Stimulated activated CD4-positive, alpha-beta T cell treated with anti-CD3 and anti-CD28 coated beads, Interleukin-1b, Interleukin-23, amount 100 ng/mL, for 48 hours (primary cell): Measurements from ENCODE around the gene GFRA1.

Source experiments
- DNase-seq: peaks from one replicate; pipeline ENCODE4 v3.0.0-alpha.2; 2020

The GFRA1 gene, protein sequence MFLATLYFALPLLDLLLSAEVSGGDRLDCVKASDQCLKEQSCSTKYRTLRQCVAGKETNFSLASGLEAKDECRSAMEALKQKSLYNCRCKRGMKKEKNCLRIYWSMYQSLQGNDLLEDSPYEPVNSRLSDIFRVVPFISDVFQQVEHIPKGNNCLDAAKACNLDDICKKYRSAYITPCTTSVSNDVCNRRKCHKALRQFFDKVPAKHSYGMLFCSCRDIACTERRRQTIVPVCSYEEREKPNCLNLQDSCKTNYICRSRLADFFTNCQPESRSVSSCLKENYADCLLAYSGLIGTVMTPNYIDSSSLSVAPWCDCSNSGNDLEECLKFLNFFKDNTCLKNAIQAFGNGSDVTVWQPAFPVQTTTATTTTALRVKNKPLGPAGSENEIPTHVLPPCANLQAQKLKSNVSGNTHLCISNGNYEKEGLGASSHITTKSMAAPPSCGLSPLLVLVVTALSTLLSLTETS

DNA sequence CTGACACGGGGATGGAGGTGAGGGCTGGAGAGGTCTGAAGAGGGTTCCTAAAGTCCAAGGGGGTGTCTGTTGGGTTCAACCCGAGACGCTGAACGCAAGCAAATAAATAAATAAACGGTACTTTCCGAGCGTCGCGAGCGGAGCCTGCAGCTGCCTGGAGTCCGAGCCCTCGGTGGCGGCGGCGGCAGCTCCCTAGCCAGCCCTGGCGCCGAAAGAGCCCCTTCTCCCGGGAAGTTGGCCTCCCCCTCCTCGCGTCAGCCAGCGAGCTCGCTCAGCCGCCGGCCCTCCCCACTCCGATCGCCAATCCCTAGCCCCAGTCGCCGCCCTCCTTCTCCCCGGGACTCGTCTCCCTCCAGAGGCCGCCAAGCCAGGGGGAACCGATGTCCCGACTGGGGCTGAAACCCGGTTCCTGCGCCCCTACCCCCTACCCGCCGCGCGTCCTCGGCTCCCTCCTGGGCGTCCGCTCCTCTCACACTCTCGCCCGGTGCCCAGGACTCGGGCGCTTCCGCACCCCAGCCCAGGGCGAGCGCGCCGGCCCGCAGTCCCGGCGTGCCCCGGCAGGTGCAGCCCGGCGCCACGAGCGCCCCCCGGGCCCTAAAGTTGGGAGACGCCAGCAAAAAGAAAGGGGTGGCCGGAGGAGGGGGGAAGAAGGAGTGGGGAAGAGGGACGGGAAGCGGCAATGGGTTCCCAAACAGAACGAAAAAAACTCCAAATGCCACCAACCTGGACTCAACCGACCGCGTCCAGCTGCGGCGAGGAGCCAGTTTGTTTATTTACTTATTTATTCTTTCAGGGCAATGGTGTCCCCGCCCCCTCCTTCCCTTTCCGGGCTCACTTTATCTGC is at the start of gene GFRA1:
TSS of gene GFRA1 (minus strand) at position 767 of the 844 bp plus-strand sequence. CDS start 1,177 bp downstream, outside the sequence.
- no peak for DNase-seq

DNA sequence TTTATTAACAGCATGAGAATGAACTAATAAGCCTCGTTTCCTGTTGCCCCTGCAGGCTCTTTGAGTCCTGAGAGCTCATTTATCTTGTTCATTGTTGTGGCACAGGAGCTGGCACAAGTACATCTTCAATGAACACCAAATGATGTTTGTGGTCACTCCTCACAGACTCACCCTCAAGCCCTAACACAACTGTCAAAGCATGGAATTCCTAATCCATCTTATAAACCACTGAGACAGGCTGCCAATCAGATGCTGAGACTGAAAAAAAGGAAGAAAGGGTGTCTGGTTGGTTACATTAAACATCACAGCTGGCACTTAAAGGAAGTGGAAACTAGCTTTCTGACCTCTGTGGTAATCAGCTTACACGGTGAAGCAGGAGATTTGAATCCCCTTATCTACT is 43.5 kb upstream of the GFRA1 start:
- no peak for DNase-seq

DNA sequence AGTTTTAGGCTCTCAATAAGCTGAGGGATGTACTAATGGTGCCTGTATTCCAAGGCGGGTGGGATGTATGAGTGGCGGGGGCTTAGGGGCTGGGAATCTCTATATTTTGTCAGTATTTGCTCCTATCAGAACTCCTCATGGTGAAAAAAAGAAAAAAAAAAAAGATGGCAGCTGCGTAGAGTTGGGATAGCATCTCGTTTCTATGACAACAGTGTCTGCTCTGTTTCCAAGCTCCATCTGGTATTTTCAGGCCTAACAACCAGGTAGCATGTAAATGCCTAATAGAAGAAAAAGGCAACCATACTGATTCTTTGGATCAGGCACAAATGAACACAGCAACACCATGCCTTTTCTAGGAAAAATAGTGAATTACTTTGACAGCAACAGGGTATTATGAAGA is 39.5 kb upstream of the GFRA1 start:
- DNase-seq = no peak

DNA sequence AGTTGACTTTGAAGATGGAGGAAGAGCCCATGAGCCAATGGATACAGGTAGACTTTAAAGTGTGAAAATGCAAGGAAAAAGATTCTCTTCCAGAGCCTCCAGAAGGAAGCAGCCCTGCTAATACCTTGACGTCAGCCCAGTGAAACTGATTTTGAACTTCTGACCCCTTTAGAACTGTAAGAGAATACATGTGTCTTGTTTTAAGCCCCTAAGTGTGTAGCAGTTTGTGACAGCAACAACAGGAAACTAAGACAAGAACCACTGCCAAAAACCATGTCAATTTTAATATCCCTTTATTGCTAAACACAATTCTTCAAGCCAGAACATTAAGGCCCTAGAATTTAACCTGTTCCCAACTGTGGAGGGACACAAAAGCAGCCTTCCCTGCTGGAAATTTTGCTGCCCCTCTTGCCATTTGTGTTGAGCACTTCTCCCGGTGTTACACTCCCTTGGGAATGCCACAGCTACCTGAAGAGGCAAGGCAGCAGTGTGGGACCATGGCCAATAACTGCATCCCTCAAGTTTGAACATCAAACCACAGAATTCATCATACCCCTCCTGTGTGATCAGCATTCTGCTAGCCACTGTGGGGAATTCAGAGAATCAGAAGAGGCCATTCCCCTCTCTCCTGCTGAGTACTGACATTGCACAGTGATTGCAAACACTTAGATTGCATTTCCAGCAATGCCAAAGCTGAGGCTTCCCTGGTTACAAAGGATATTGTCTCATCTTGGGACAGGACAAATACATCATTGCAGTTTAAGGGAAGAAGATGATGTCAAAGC is 38.9 kb upstream of the GFRA1 start:
- DNase-seq = no peak

DNA sequence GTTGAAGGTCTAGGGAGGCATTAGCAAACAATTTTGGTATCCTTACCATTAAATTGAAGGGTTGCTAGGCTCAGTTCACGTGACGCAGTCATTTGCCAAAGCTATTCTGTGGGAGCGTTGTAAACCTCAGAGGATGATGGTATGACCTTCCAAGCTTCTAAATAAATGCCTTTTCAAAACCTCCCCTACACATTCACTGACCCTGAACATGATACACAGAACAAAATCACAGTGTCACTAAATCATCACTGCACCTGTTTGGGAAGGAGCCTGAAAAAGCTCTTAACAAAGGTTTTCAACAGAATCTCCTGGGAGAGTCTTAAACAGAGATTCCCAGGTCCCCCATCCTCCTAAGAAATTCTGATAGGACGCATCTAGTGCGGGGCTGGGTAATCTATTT is 38.0 kb upstream of the GFRA1 start:
- no peak for DNase-seq

DNA sequence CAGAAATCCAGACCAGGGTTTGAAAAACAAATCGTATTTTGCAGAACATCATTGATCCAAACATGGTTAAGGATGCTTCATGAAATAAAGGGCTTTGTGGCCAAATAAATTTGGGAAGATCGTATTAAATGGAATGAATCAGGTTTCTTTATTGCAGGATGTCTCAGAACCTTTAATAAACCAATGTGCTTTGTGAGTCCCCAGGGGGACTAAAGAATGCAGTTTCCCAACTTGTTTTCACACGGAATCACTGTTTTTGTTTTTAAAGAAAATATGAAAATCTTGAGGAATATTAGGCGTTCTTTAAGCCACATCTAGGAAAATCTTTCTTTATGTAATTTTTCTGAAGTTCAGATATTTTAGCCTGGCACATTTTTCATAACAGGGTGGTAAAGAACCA is 34.4 kb upstream of the GFRA1 start:
- no peak for DNase-seq

DNA sequence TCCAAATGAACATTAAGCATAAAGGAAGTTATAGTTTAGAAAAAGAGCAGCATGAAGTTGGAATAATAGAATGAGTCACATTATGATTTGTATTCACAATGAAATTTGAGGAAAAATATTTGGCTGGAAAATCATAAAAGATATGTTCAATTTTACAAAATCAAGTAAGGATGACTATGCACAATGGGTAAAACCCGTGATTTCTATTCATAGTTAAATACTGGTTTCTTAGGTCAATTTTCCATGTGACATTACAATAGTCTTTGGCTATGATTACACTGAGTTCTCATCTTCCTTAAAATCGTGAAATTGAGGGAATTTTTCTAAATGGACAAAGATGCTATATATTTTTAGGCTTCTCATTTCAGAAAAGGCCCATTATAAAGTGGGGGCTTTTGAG is 33.8 kb upstream of the GFRA1 start:
- DNase-seq = no peak

DNA sequence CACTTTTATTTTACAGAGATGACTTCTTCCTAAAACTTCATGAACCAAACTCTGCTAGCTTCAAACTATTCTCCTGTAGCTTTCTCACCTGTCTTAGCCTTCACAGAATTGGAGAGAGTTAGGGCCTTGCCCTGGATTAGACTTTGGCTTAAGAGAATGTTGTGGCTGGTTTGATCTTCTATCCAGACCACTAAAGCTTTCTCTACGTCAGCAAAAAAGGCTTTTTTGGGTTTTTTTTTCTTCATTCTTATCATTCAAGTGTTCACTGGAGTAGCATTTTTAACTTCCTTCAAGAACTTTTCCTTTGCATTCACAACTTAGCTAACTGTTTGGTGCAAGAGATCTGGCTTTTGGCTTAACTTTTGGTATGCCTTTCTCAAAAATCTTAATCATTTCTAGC is 31.9 kb upstream of the GFRA1 start:
- no peak for DNase-seq

DNA sequence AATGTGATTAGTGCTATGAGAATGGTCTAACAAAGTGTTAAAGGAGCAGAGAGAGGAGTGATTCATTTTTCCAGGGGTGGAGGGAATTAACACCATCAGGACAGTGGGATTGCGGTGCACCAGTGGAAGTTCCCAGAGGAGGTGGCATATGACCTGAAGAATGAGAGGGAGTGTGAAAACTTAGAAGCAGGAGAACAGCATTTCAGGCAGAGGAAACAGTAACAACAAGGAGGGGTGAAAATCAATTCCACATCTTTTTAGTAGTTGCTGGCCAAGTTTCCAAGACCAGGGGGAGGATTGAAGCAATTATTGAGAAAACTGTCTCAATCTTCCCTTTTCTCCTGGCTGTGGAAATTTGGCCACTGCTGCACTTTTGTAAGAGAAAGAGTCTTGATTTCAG is 27.5 kb upstream of the GFRA1 start:
- DNase-seq = no peak

DNA sequence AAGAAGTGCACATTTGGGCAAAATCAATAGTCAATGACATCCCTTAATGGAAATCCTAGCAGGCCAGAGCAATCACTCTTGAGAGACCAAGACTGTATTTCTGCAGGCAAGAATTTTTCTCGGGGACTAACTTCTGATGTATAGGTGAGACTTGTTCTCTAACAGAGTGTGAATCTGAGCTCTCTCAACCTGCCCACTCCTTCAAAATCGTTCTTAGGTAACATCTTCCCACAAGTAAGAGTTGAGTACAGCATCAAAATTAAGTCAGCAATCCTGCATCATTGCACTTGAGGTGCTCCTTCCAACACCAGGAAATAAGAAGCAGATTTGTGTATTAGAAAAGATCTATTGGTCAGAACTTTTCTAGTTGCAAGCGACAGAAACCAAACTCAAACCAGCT is 25.6 kb upstream of the GFRA1 start:
- no peak for DNase-seq

DNA sequence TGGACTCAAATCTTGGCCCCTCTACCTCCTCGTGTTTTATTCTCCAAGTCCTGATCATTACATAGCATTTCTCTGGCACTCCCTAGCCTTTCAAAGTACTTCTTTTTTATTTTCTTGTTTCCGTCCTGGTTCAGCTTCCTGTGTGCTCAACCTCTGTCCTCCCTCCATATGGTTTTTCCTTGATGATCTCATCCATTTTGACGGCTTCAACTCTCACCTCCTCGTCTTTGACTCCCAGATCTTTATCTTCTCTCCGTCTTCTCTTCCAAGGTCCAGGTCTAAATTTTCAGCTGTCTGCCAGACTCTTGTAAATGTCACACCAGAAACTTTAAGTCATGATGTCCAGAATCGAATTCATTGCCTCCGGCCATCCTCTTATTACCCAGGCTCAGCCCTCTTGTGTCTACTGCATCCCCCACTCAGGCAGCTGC is 23.3 kb upstream of the GFRA1 start:
- no peak for DNase-seq

DNA sequence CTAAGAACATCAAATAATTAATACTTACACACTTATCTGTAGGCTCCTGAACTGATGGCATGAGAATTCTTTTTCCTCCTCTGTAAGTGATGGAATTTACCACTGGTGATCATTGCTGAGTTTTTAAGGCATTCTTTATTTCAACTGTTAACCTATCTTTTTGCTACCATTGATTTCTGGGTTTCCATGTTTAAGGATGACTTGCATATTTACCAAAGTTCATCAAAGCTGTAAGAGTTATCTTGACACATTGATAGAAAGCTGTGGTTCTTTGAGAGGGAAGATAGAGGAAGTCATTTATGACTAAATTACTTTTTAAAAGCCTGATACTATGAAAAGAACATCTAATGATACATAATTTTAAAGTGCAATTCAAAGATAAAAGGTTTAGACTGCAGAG is 19.5 kb upstream of the GFRA1 start:
- DNase-seq = no peak

DNA sequence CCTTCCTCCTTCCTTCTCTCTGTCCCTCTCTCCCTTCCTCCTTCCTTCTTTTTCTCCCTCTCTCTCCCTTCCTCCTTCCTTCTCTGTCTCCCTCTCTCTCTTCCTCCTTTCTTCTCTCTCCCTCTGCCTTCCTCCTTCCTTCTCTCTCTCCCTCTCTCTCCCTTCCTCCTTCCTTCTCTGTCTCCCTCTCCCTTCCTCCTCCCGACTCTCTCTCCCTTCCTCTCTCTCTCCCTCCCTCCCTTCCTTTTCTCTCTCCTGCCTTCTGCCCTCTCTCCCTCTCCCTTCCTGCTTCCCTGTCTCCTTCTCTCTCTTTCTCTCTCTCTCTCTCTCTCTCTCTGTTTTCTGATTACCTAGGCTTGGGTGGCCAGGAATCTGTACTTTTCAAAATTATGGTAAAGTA is 16.6 kb upstream of the GFRA1 start:
- no peak for DNase-seq

DNA sequence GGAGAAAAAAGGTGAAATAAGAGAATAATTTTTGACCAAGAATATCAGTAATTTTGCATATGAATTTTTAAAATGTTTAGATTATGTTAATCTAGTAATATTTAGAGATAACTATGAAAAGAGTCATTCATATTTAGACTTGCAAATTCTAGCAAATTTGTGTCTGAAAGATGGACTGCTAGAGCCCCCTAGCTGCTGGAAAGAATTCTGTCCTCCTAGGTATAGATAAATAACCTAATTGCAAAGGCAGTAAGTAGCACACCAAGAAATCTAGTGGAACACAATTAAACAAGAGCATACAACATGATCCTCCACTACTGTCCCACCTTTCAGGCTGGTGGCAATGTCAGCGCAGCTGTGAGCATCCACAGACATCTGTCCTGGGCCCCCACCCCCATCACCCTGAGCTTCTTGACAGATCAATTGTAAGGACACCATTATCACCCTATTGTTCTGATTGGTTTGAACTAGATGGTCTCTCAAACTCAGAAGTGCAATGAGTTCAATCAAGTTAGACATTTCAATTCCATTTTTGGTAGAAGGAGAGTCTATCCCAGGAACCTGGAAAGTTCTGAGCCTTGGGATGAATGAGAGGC is 15.0 kb upstream of the GFRA1 start:
- DNase-seq = no peak

DNA sequence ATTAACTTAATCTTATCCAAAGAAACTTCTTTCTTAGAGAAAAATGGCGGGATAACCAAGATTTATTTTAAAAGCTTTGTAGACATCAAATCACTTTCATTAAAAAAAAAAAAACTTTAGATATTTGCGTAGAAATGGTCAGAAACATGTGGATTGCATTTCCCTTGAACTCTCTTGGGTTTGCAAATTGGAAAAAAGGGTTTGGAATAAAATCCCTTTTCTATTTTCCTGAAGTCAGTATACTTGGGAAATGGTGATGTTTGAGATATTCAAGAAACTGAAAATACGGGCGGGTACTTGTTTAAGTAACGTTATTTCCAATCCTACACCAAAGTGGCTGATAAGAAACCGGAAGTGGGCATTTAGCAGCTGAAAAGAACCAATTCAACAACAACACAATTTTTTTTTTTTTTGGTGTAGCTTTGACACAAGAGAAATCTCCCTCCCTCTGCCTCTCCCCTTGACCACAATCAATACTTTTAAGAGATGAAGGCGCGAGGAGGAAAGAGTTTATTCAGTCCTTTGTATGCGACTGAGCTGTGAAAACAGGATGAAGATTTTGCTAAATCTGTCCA is 13.7 kb upstream of the GFRA1 start:
- DNase-seq = no peak

DNA sequence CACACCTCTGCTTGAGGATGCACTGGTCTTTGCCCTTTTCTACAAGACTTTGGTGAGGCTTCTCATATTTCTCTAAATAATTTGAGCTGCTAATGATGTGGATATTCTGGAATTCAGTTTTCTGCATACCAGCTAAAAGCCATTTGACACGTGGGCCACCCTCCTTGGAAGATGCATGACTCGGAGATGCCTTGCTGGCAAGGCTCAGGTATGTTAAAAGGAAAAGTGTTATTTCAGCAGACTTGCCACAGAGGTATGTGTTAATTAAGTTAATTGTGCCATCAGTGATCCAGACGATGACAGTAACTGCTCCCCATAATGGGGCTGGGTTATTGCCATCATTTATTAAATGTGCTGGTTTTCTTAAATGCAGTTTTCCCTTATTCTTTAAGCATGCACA is 8.8 kb upstream of the GFRA1 start:
- no peak for DNase-seq

DNA sequence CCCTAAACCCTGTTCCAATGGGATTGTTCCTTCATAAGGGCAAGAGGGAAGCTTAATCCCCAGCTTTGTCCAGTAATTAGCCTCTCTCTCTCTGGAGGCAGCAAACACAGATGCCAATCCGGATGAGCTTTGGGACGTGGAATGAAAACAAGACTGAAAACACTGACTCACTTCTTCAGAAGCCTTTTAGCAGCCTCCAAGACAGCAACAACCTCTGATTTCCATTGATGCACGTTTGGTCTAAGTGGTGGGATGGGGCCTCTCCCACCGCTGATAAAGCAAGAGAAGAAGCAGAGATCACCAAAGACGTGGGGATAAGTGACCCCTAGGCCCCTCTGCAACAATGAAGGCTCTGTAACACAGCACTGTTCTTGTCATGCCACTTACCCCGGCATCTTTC is 5.8 kb upstream of the GFRA1 start:
- DNase-seq = no peak

DNA sequence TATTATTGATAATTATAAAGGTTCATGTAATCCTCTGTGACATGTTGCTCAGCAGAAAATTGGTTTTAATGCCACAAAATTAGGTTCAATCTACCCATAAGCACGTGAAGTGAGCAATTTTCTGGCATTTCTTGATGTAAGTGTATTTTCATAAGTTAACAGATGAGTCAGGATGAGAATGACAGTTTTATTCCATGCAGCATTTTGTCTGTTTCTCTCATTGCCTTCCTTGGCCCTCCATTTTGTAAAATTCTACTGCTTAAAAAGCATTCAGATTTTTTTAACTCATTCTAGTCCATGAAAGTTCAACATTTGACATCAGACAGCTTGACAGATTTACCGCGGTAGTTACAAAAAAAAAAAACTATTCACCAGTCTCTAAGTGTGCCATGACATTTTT is 4.0 kb upstream of the GFRA1 start:
- no peak for DNase-seq

DNA sequence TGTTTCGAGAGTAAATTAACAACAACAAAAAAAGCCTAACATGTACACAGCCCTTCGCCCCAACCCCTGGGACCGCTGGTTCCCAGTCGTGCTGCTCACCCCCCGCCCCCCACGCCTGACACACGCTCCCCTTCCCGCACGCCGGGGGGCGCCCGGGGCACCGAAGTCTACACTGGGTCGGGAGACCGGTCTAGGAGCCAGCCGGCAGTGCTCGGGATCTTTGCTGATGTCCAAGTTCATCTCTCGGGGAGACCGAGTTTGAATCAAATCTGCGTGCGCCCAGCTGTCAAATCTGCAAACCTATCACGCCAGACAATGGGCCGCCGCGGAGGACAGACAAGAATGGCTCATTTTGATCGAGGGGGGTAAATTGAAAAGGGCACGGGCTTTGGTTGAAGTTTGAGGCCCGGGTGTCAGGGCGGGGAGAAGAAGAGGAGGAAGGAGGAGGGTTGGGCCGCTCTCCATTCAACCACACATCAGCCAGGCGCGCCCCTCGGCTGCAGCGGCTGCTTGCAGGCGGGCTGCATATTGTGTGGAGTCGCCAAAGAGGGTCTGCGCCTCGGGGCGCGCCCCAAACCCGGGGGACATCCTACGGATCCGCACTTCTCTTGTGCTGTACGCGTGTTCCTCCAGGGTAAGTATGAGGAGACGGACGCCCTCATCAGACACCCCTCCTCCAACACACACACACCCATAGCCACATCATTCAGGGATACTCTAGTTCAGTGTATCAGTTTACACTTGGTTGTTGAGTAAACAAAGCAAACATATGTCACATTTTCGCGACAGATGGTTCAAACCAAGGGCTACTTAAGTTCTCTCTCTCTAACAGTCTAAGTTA is 1.3 kb upstream of the GFRA1 start:
- no peak for DNase-seq

DNA sequence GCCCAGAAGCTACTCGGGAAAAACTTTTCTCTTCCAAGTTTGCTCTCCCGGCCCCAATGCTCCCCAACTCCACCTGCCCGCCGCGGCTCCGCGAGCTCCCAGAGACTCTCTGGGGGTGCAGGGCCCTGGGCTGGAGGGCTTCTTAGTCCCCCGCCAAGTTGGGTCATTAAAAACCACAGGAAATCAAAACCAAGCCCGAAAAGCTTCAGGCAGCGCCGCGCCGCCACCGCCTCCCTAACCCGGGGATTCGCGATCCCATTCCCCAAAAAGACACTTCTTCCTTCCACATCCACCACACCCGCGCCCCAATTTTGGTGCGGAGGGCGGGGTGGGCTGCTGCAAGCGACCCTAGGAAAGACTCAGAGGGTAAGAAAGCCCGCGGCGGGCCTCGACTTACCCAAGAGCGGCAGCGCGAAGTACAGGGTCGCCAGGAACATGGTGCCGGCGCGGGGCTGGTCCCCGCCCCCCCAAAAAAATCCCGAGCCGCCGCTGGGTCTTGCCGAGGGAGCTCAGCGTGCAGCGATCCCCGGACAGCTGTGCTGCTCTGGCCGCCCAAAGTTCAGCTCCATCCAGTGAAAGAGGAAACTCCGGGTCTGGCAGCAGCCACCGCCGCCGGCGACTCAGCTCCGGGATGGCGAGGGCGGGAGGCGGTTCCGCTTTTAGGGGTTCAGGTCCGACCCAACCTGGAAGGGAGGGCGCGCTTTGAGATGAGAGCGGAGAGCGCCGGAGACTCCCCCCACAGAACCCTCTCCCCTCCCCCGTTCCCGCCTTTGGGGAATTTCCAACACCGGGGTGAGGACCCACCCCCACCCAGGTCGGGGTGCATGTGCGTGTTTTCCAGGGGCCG is 1.2 kb downstream of the GFRA1 start:
- DNase-seq = no peak
